GM21447 (cell line): ENCODE results near the gene KRTAP10-10.
"Not testable (repeated sequence)": the region's sequence is repeated elsewhere in the genome, so short reads cannot be mapped to it uniquely, and the experiment has no call there.

Experiments
- ATAC-seq: cut with Tn5 transposase; IDR thresholded peaks from one replicate; pipeline ENCODE4 v1.9.1; 2021; ENCODE audit not compliant: unreplicated experiment

The KRTAP10-10 gene

DNA sequence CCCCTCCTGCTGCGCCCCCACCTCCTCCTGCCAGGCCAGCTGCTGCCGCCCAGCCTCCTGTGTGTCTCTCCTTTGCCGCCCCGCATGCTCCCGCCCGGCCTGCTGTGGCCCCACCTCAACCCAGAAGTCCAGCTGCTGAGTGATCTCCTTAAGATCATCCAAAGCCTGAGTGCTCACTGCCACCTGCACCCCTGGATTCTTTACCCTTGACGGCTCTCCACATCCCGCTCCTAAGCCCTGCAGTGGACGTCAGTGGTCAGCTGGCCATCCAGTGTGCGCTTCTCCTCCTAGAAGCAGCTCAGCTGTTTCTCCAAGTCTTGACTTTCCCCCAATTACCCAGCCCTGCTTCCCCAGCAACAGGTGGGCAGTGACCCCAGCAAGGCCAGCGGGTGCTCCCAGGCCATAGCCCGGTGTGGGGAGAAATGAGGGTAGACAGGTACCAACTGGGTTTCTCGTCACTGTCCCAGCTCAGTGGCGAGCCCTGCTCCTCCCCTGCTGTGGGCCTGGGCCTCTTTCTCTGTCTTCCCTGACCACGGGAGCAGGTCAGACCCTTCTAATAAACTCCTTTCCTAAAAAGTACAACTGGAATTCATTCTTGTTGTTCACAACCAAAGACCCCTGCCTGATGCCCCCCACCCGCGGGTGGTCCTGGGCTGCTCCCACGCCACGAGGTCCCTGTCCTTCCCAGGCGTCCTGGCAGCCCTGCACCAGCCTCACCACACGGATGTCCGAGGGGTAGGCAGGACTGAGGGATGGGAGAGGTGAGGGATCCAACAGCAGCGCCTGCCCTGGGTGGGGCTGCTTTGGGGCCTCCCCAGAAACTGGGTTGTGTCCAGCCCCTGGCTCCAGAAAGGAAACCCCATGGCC is 35.3 kb upstream of the KRTAP10-10 start:
- no peak for ATAC-seq

DNA sequence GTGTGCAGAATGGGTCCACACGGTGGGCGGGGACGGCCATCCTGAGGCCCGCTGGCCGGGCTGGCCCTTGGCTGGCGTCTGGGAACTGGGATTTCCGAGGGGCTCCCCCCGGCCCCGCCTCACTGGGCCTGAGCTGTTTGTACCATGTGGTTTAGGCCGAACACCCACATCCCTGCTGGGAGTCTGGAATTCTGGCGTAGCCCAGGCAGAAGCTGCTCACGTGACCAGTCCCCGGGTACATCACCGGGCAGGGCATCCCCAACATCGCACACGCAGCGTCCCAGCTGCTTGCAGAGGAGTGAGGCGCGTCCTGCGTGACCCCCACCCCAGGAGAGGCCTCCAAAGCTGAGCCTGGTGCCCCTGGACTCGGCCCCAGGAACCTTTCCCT is 34.7 kb upstream of the KRTAP10-10 start:
- no peak for ATAC-seq

DNA sequence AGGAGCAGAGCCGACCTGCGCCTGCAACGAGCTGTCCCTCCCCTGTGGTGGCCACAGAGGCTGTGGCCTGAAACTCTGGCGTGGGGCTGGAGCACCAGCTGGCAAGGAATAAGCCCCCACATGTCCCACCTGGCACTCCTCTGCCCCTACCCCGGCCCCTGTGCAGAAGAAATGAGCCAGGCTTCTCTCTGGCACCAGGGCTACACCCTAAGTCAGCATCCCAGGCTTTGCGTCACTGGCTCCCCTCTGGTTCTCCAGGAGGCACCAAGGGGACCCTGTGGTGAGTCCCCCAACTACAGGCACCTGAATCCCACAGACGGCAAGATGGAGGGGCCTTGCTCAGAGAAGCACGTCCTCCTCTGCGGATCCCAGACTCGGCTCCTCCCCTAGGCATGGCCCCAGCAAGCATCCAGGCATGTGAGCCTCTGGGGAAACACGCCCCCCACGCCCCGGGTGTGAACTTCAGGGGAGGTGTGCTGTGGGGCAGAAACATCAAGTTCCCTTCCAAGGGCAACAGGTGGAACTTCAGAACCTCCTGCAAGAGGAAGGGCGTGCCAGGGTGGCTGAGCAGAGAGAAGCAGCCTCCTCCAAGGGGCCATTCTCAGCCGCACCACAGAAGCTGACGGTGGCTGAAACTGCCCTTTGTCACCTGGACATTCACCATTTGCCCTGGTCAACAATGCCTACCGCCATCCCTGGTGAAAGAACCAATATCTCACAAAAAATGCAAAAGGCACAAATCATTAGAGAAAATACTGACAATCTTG is 33.9 kb upstream of the KRTAP10-10 start:
- no peak for ATAC-seq

DNA sequence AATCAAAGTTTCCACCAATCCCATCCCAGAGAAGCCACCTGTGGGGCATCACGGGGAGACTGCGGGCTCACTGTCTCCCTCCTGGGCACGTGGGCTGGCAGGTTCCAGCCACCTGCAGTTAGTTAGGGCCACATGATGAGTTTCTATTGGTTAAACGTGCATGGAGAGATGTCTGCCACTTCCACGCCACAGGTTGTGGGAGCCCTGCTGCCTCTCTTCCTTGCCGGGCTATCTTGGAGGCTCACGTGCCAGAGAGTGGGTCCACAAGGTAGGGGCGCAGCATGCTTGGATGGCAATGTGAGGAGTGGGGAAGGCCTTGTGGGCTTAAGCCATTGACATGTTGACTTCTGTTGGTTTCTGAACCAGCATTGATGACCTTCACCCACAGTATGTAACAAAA is 33.2 kb upstream of the KRTAP10-10 start:
- no peak for ATAC-seq

DNA sequence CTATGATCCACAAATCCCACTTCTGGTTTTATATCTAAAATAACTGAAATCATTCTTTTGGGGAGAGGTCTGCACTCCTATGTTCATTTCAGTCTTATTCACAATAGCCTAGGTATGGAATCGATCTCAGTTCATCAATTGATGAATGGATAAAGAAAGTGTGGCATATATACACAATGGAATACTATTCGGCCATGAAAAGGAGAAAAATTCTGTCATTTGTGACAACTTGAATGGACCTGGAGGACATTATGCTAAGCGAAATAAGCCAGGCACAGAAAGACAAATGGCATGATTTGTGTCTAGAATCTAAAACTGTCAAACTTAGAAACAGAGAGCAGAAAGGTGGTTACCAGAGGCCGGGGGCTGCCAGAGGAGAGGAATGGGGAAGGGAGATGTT is 30.7 kb upstream of the KRTAP10-10 start:
- no peak for ATAC-seq

DNA sequence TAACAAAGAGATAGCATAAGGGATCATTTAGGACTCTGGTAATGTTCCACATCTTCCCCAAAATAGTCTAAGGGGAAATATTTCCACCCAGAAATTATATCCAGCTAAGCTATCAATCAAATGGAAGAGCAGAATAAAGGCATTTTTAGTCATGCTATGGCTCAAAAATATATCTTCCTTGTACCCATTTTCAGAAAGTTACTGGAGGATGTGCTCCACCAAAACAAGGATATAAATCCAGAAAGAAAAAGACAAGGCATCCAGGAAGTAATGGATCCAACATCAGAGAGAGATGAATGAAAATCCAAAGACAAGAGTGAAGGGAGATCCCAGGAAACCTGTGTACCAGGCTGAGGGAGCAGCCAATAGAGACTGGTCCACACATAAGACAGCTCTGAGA is 28.0 kb upstream of the KRTAP10-10 start:
- ATAC-seq: no peak

DNA sequence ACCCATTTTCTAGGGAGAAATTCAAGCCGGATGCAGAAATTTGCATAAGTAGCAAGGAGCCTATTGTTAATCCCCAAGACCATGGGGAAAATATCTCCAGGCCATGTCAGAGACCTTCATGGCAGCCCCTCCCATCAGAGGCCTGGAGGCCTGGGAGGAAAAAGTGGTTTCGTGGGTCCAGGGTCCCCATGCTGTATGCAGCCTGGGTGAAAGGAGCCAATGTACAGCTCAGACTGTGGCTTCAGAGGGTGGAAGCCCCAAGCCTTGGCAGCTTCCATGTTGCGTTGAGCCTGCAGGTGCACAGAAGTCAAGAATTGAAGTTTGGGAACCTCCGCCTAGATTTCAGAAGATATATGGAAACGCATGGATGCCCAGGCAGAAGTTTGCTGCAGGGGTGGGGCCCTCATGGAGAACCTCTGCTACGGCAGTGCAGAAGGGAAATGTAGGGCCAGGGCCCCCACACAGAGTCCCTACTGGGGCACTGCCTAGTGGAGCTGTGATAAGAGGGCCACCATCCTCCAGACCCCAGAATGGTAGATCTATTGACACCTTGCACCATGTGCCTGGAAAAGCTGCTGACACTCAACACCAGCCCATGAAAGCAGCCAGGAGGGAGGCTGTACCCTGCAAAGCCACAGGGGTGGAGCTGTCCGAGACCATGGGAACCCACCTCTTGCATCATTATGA is 26.9 kb upstream of the KRTAP10-10 start:
- not testable (repeated sequence) for ATAC-seq

DNA sequence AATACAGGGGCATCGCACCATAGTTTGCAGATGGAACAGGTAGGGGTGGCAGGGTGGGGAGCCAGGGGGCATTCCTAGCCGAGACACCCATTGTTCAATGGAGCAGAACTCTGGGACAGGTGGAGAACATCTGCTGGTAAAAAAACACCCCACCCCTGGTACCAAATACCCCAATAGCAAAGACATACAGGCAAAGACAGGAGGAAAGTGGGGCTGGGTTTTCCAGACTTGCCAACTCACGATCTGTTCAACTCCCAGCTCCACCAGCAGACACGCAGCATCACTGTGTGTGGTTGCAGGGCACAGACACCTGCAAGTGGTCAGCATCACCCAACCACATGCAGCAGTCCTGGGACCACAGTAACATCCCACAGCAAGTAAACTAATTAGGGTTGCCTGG is 25.6 kb upstream of the KRTAP10-10 start:
- no peak for ATAC-seq

DNA sequence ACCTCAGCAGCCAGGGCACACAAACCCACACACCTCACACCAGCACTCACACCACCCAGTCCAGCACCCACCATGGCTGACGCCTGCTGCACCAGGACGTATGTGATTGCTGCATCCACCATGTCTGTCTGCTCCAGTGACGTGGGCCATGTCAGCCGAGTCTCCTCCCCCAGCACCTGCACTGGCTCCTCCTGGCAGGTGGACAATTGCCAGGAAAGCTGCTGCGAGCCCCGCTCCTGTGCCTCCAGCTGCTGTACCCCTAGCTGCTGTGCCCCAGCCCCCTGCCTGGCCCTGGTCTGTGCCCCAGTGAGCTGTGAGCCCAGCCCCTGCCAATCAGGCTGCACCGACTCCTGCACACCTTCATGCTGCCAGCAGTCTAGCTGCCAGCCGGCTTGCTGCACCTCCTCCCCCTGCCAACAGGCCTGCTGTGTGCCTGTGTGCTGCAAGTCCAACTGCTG is 25.1 kb upstream of the KRTAP10-10 start, which contains the start of gene KRTAP10-8:
Gene KRTAP10-8, plus strand, starts transcription at position 51 of the 458 bp plus-strand sequence. Its CDS starts 22 bp downstream, at position 73.
- no peak for ATAC-seq

DNA sequence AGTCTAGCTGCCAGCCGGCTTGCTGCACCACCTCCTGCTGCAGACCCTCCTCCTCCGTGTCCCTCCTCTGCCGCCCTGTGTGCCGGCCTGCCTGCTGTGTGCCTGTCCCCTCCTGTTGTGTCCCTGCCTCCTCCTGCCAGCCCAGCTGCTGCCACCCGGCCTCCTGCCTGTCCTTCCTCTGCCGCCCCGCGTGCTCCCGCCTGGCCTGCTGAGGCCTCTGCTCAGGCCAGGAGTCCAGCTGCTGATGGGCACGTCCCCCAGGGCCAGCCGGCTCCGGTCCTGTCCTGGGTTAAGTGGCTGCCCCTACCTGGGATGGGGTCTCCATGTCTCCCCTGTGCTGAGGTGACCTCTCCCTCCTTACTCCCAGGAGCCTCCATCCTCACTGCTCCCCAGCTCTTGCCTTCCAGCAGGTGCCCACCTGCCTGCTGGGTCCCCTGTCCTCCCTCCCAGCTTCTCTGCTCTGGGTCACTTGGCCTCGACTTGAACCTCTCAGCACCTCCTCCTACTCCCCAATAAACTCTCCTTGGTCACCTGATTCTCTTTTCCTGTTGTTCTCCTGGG is 24.4 kb upstream of the KRTAP10-10 start:
- no peak for ATAC-seq

DNA sequence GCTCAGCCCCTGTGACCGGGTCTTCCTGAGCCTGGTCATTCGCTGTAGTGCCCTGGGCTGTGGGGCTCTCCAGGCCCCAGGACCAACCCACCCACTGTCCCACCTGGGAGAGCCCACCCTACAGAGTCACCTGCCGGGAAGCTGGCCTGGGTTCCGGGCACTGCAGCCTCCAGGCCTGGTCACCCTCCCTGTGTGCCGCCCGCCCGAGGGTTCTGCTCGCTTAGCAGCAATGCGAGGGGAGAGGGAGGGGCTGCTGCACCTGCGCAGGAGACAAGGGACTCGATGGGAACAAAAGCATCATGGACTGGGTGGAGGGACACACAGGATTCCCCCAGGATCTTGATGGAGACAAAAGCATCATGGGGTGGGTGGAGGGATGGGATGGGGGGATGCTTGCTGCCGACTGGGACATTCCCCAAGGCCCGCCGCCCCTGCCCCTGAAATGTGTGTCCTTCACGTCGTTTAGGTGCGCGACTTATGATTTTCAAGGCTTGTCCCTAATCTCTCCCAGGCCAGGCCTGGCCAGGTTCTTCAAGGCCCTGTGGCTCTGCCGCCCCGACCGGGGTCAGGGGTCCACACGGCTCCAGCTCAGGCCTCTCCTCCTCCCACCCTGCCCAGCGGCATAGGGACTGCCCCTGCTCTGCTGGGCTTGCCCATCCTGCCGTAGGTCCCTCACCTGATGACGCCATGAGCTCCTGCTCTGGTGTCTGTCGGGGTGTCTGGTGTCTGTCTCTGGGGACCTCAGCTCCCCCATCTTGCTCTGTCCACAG is 23.6 kb upstream of the KRTAP10-10 start:
- ATAC-seq: no peak

DNA sequence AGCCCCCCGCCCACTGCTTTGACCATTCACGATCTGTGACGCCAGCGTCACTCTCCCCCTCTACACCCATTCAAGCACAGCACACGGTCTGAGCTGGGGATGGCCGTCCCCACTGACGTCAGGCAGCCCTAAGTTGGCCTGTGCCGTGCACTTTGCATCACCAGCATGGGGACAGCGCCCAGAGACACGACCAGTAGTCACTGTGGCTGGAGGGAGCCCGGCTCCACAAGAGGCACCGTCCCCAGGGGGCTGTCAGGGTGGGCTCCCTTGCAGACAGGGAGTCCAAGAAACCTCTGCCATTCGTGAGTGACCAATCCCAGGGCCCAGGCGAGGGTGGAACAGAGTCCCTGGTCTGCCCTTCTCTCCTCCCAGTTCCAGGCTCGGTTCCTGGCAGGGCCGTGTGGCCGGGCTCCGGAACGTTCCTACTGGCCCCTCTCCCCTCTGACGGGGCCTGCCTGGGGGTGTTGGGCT is 23.0 kb upstream of the KRTAP10-10 start:
- ATAC-seq: no peak

DNA sequence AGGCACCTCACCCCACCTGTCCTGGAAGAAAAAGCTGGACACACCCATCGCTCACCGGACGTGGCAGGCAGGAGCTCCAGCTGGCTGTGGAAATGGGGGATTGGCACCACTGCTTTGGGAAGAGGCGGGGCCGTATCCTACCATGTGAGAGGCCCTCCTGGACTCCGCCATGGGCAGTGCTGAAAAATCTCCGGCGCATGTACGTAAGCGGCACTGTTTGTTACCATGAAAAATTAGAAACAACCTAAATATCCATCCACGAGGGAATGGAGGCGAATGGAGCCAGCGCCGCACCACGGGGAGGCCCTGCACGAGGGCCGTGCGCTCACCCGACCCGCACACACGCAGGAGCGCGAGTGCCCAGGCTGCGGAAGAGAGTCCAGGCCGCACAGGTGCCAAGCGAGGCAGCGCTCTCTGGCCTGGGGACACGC is 22.2 kb upstream of the KRTAP10-10 start:
- no peak for ATAC-seq

DNA sequence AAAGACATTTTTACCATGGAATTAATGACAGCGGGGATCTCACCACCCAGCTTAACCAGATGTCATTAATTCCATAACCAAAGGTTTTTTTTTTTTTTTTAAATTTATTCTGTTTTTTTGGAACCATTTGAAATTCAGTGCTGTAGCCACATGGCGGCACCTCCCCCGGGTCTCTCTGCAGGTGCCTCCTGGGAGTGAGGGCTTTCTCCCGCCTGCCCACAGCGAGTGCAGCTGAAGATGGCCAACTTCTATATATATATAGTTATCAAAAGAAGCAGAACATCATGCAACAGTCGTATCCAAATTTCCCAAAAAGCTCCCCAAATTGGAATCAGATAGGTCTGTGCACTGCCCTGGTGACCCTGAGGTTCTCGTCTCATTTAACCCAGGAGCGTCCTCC is 21.7 kb upstream of the KRTAP10-10 start:
- ATAC-seq: no peak

DNA sequence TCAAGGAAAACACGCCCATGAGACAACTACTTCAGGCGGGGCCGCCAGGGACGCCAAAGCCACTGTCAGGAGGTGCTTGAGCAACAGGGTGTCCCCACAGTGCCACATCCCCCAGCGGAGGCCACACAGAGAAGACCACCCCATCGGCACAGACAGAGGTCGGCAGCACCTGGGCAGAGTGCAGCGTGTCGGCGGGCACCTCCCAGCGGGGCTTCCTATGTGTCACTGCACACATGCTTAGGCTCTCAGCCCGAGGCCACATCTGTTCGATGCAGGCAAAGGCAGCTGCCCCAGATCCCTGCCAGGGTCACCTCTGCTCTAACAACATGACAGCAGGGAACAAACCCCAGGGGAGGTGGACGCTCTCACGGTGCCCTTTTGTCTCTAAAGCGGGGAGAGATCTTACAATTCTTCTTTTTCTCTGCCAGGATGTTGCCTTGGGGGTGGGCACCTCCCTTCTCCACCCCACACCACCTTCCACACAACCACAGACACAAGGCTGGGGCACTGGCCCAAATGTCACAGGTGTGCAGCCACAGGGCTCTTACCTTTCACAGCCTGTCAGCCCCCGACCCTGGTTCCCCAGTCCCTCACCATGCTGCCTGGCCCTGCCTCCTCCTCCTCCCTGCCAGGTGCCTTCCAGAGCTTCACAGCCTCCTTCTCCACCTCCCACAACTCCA is 21.1 kb upstream of the KRTAP10-10 start:
- no peak for ATAC-seq

DNA sequence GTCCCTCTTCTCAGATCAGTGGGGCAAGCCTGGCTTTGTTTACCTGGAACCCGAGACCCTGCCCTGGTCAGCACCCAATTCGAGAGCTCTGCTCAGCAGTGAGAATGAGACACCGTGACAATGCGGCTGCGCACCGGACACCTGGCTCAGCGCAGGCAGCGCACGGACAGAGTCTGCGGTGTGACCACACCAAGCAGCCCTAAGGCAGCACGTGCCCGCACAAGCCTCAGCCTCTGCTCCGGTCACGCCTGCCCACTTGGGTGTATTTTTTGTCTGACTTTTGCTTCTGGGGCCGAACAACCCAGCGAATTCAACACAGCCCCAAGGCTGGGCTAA is 20.6 kb upstream of the KRTAP10-10 start:
- ATAC-seq: no peak

DNA sequence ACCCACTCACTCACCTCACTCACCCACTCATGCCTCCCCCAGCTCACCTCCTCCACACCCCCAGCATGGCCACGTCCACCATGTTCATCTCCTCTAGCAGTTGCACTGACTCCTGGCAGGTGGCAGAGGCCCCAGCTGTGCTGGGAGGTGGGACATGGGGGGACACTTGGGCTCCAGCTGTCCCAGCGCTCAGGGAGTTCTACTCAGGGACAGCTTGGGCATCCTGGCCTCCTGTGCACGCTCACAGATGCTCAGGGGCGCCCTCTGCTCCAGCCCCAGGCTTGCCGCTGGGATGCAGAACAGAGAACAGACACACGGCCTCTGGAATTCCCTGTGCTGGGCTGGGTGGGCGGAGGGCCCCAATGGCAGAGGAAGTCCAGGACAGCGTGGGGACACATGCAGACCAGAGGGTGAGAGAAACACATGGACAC is 20.1 kb upstream of the KRTAP10-10 start:
- ATAC-seq: no peak

DNA sequence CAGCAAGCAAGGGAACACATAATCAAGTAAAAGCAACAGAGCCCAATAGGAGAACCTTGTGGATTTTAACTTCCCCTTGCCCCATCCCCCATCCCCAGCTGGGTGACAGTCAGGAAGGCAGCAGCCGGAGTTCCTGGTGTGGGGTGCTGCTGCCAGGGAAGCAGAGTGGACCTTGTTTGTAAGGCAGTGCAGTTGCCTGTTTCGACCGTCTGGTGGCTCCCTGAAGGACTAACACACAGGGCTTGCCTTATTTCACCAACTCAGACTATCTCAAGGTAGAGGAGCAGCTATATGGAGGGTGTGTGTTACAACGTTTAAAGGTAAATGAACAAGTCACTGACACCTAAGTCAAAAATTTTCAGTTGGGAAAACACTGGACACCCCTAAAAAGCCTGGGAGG is 18.7 kb upstream of the KRTAP10-10 start:
- no peak for ATAC-seq

DNA sequence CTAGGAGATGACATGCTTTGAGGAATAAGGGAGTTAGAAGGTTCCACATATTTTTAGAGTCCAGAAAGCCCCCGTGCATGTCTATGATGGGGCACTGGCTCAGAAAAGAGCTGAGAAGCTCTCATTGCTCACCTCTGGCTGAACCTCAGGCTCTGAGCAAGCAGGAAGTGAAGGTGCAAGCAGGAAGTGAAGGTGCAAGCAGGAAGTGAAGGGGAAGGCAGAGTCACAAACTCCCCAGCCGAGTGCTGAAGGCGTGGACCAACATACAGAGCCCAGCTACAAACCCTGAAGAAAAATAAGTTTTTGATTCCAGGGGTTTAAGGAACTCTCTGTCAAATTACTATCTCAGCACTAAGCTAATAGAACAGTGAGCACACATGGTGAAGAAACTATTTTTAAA is 18.2 kb upstream of the KRTAP10-10 start:
- no peak for ATAC-seq

DNA sequence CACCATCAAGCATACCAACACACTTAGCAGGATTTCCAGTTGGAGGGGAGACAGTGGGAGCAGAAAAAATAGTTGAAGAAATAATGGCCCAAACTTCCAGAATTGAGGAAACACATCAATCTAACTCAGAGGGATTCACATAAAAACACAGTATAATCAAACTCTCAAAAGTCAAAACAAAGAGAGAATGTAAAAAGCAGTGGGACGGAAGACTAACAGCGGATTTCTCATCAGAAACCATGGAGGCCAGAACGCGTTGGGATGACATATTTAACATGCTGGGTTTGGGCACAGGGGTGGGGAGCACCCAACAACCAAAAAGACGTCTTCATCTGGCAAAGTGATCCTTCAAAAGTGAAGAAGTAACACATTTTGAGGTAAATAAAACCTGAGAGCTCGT is 17.3 kb upstream of the KRTAP10-10 start:
- ATAC-seq: no peak
